Measurements from ENCODE around the gene SGMS1.

- TF ChIP-seq CTCF (IDR thresholded peaks at IDR 0.05): no peak
- no peak for TF ChIP-seq ZFX (IDR thresholded peaks at IDR 0.05; ENCODE audit: borderline replicate concordance)
These were observed 113.0 kb downstream of the SGMS1 start for GRCh38 chr10:50510517-50511473.
